ENCODE data around the gene CDH18.
"Not testable (repeated sequence)": the region's sequence is repeated elsewhere in the genome, so short reads cannot be mapped to it uniquely, and the experiment has no call there.

CDH18 gene

GRCh38 chr5:19865336-19866089 is 122.5 kb downstream of the CDH18 start:
- DNase-seq = peak in 14 of 56 donors; percentile 1 to 53 (median 20)

GRCh38 chr5:19862711-19863110 is 125.3 kb downstream of the CDH18 start:
- no peak for DNase-seq

GRCh38 chr5:19859020-19859419 is 129.0 kb downstream of the CDH18 start:
- no peak for DNase-seq

GRCh38 chr5:19855931-19856330 is 132.1 kb downstream of the CDH18 start:
- no peak for DNase-seq

GRCh38 chr5:19855453-19855852 is 132.5 kb downstream of the CDH18 start:
- no peak for DNase-seq

- no peak for DNase-seq
Observed at GRCh38 chr5:19855031-19855430, 133.0 kb downstream of the CDH18 start.

- no peak for DNase-seq
Observed at GRCh38 chr5:19853616-19854240, 134.3 kb downstream of the CDH18 start.

- no peak for DNase-seq
Observed at GRCh38 chr5:19837536-19838174, 150.3 kb downstream of the CDH18 start.

- DNase-seq = no peak
Observed at GRCh38 chr5:19835442-19835841, 152.6 kb downstream of the CDH18 start.

- not testable (repeated sequence) for DNase-seq
Observed at GRCh38 chr5:19812720-19813119, 175.3 kb downstream of the CDH18 start.

- DNase-seq = no peak
Observed at GRCh38 chr5:19806756-19807155, 181.2 kb downstream of the CDH18 start.

GRCh38 chr5:19802686-19803085 is 185.3 kb downstream of the CDH18 start:
- DNase-seq = no peak

- no peak for DNase-seq
Observed at GRCh38 chr5:19795218-19795617, 192.8 kb downstream of the CDH18 start.

GRCh38 chr5:19790829-19791466 is 197.1 kb downstream of the CDH18 start:
- no peak for DNase-seq

- DNase-seq = no peak
Observed at GRCh38 chr5:19782566-19782965, 205.4 kb downstream of the CDH18 start.

GRCh38 chr5:19777363-19777762 is 210.6 kb downstream of the CDH18 start:
- no peak for DNase-seq

GRCh38 chr5:19776886-19777285 is 211.1 kb downstream of the CDH18 start:
- not testable (repeated sequence) for DNase-seq

- no peak for DNase-seq
Observed at GRCh38 chr5:19771174-19771835, 216.7 kb downstream of the CDH18 start.

- no peak for DNase-seq
Observed at GRCh38 chr5:19770396-19770795, 217.6 kb downstream of the CDH18 start.

GRCh38 chr5:19767987-19768386 is 220.0 kb downstream of the CDH18 start:
- DNase-seq = no peak

- no peak for DNase-seq
Observed at GRCh38 chr5:19753579-19753978, 234.4 kb downstream of the CDH18 start.

- DNase-seq = no peak
Observed at GRCh38 chr5:19751326-19751725, 236.7 kb downstream of the CDH18 start.

Data from nucleus accumbens (tissue), 56 donors.